Measurements from ENCODE around the gene TMEM63B. TPM values are rescaled to one million over a fixed set of nuclear protein-coding genes. Genes with fewer than 3 reads are reported as not detected.
A peak's percentile ranks its signal among the peaks of the same experiment; 100 is the strongest.

The TMEM63B gene
- total RNA-seq, 4 donors from 2014 or later: 27.2 to 71.9 (median 43.7) TPM

DNA sequence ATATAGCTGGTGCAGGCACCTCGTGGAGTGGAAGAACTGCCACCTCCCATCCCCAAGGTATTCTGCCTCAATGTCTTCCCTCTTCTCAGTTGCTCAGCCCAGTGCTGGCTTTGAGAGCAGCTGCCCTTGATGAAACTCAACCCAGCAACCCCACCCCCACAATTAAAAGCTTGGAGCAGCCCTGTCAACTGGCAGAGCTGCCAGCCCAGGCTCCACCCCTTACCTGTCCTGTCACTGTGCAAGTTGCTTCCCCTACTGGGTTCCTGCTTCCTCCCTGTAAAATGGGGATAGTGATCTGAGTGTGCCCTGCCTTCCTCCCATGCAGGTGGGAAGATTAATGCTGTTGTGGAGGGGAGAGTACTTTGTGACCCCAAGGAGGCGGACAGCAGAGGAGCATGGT, 4.5 kb downstream of the TMEM63B start:
- intact Hi-C loops (cut with DNase I; ENCODE audit: low total_unique reads) (loop anchor here (5.0 kb wide), 1 partner anchor 35 kb away; no protein-coding TSS in a partner anchor), in situ Hi-C loops (cut with MboI; ENCODE audit: low sequenced_read_pairs in 4 of 4) (no loop called here)
- Histone ChIP-seq H3K27ac (peak overlapping the region in 2 of 4 donors; percentile 55 to 59), H3K9me3 (no peaks in the 10 kb centered on the region), H3K4me1 (peaks cover 22 to 28% of the 10 kb centered on the region in 2 donors), H3K36me3 (peaks cover 0 to 27% of the 10 kb centered on the region in 2 donors), H3K4me3 (no peak overlapping the region), H3K27me3 (no peaks in the 10 kb centered on the region)
- ATAC-seq (no peak), DNase-seq (no peak)
- TF ChIP-seq, protein P1, sequence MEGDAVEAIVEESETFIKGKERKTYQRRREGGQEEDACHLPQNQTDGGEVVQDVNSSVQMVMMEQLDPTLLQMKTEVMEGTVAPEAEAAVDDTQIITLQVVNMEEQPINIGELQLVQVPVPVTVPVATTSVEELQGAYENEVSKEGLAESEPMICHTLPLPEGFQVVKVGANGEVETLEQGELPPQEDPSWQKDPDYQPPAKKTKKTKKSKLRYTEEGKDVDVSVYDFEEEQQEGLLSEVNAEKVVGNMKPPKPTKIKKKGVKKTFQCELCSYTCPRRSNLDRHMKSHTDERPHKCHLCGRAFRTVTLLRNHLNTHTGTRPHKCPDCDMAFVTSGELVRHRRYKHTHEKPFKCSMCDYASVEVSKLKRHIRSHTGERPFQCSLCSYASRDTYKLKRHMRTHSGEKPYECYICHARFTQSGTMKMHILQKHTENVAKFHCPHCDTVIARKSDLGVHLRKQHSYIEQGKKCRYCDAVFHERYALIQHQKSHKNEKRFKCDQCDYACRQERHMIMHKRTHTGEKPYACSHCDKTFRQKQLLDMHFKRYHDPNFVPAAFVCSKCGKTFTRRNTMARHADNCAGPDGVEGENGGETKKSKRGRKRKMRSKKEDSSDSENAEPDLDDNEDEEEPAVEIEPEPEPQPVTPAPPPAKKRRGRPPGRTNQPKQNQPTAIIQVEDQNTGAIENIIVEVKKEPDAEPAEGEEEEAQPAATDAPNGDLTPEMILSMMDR (IDR thresholded peaks at IDR 0.05 in 4 of 5, conservative IDR thresholded peaks at IDR 0.05 in 1 of 5): no peak
- TF ChIP-seq POLR2A (IDR thresholded peaks at IDR 0.05): no peak

DNA sequence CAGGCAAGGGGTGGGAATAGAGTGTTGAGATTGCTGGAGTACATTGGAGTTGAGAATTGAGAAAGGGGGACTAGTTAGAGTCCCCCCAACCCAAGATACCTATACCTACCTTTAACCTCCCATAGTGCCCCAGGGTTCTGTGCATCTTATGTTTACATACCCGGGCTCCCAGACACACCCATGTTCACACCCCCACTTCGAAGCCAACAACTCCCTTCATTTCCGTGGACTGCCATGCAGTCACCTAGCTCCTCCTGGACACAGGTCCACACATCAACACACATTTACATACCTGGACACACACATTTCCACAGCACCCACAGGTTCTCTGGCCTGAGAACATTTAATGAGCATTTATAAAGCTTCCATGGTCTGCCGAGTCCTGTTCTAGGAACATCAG, 5.1 kb downstream of the TMEM63B start:
- intact Hi-C loops (cut with DNase I; ENCODE audit: low total_unique reads): loop anchor here (5.0 kb wide), 1 partner anchor 35 kb away; no protein-coding TSS in a partner anchor
- DNase-seq (no peak), ATAC-seq (no peak)
- peak overlapping the region in 3 of 4 donors; percentile 28 to 59 (median 55) for H3K27ac ChIP-seq
- no peak overlapping the region for H3K4me3 ChIP-seq
- in situ Hi-C loops (cut with MboI; ENCODE audit: low sequenced_read_pairs in 4 of 4): no loop called here
- no peak for TF ChIP-seq POLR2A (IDR thresholded peaks at IDR 0.05)
- TF ChIP-seq, protein P1 (IDR thresholded peaks at IDR 0.05 in 4 of 5, conservative IDR thresholded peaks at IDR 0.05 in 1 of 5): no peak
- peaks cover 22 to 28% of the 10 kb centered on the region in 2 donors for H3K4me1 ChIP-seq
- H3K9me3 ChIP-seq: no peaks in the 10 kb centered on the region
- peaks cover 0 to 33% of the 10 kb centered on the region in 2 donors for H3K36me3 ChIP-seq
- no peaks in the 10 kb centered on the region for H3K27me3 ChIP-seq

DNA sequence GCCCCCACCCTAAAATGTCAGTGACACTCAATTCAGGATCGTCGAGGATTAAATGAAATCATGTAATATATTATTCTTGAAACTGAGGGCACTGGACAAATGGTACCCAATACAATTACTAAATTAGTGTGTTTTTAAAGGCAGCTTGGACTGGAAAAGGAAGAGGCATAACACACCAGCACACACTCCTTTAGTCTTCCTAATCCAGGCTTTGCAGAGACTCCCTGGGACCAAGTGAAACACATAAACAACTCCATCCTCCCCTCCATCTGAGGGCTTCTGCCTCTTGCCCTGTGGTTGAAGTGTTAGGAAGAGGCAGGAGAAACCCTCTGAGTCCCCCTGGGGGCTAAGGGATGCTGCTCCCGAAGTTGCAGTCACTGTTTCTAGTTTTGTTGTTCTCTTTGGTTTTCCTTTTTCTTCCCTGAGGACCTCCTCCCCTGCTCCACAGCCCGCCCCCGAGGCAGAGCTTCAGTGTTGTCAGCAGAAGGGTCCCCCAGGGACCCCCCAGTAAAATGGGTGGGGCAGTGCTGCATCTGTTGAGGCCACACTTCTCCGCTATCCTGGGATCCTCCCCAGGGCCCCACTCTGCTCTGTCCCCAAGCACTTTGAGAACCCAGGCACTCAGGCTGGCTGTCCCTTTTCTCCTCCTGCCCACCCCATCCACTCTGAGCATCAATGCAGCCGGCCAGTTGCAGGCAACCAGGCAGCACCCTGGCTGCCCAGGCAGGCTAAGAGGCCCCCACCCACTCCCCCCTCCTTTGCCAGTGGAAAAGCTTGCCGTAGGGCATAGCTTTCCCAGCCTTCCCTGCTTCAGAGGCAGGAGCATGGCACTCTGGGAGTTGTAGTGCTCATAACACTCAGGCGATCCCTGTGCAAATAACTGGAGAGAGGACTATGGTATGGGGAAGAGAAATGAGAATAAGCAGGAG, 5.9 kb downstream of the TMEM63B start:
- Histone ChIP-seq H3K27me3 (no peaks in the 10 kb centered on the region), H3K4me1 (peaks cover 21 to 27% of the 10 kb centered on the region in 2 donors), H3K9me3 (no peaks in the 10 kb centered on the region), H3K4me3 (peak overlapping the region in 2 of 4 donors; percentile 9 to 11), H3K36me3 (peaks cover 0 to 36% of the 10 kb centered on the region in 2 donors), H3K27ac (peak overlapping the region; percentile 1 to 59 (median 42))
- in situ Hi-C loops (cut with MboI; ENCODE audit: low sequenced_read_pairs in 4 of 4) (no loop called here), intact Hi-C loops (cut with DNase I; ENCODE audit: low total_unique reads) (loop anchor here (5.0 kb wide), 1 partner anchor 36 kb away; no protein-coding TSS in a partner anchor)
- TF ChIP-seq POLR2A (IDR thresholded peaks at IDR 0.05): no peak
- TF ChIP-seq, protein P1 (IDR thresholded peaks at IDR 0.05 in 4 of 5, conservative IDR thresholded peaks at IDR 0.05 in 1 of 5): no peak
- ATAC-seq: peak; percentile 42 to 68
- DNase-seq: no peak

DNA sequence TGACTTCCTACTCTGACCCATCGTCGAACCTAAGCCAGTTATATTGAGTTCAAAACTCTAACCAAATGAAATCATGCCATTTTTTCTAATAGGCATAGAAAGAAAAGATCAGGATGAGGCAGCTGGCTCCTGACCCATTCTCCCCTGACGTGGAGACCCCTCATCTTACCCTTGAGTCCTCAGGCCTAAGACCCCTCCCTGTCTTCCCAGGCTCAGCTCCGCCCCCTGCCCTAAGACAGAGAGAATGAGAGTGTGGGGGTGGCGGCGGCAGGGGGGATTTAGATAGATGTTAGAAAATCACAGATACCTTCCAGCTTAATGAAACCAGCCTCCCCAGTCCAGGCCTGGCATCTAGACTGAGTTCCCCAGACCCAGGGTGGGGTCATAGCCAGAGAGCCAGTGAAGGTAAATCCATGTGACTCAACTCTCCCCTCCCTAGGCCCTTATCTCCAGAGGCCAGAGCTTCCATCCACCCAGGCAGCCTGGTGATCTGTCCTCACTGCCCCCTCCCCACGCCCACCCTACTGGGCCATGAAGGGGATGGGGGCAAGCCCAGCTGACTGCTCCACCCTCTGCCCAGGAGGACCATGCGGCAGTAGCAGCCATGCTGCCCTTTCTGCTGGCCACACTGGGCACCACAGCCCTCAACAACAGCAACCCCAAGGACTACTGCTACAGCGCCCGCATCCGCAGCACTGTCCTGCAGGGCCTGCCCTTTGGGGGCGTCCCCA, 6.8 kb downstream of the TMEM63B start:
- Histone ChIP-seq H3K27ac (peak overlapping the region in 2 of 4 donors; percentile 55 to 59), H3K9me3 (no peaks in the 10 kb centered on the region), H3K27me3 (no peaks in the 10 kb centered on the region), H3K36me3 (peaks cover 0 to 45% of the 10 kb centered on the region in 2 donors), H3K4me1 (peaks cover 13 to 21% of the 10 kb centered on the region in 2 donors), H3K4me3 (no peak overlapping the region)
- intact Hi-C loops (cut with DNase I; ENCODE audit: low total_unique reads) (loop anchor here (5.0 kb wide), 1 partner anchor 37 kb away; no protein-coding TSS in a partner anchor), in situ Hi-C loops (cut with MboI; ENCODE audit: low sequenced_read_pairs in 4 of 4) (no loop called here)
- TF ChIP-seq, protein P1 (IDR thresholded peaks at IDR 0.05 in 4 of 5, conservative IDR thresholded peaks at IDR 0.05 in 1 of 5): no peak
- TF ChIP-seq POLR2A (IDR thresholded peaks at IDR 0.05): no peak
- no peak for DNase-seq
- no peak for ATAC-seq

All from gastrocnemius medialis (tissue), 4 donors.